GM18507 (cell line): ENCODE measurements around the gene SMYD2.

ENCODE experiments used
- DNase-seq: peaks from one replicate; pipeline ENCODE4 v3.0.0; 2011; ENCODE audit warnings: low read depth; ENCODE audit not compliant: insufficient read length; ENCODE audit errors: extremely low spot score
- FAIRE-seq: peaks from 2 replicates; lab custom pipeline; 2011; peaks lifted over from hg19 to GRCh38; lab: Jason Lieb, UNC

Gene SMYD2, protein sequence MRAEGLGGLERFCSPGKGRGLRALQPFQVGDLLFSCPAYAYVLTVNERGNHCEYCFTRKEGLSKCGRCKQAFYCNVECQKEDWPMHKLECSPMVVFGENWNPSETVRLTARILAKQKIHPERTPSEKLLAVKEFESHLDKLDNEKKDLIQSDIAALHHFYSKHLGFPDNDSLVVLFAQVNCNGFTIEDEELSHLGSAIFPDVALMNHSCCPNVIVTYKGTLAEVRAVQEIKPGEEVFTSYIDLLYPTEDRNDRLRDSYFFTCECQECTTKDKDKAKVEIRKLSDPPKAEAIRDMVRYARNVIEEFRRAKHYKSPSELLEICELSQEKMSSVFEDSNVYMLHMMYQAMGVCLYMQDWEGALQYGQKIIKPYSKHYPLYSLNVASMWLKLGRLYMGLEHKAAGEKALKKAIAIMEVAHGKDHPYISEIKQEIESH

DNA sequence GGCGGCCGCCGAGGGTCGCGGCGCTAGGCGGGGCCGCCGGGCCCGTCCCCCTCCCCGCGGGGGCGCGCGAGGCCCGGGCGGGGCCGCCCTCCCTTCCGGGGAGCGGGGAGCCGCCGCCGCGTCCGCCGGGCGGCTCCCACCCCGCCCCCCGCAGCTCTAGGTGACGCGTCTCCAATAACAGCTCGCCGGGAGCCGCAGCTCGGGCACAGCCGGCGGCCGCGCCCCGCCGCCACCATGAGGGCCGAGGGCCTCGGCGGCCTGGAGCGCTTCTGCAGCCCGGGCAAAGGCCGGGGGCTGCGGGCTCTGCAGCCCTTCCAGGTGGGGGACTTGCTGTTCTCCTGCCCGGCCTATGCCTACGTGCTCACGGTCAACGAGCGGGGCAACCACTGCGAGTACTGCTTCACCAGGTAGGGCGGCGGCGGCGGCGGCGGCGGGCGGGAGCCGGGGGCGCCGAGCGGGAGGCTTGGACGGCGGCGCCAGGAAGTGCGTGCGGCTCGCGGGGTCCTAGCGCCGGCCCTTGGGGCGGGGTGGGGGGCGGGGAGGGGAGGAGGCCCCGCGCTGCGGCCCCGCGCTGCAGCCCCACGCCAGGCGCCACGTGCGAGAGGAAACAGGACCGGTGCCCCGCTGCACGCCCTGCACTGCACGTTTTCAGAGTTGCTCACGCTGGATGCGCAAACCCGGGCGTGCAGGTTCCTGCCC is at the start of gene SMYD2:
Gene SMYD2 (plus strand): TSS at position 139 of the 699 bp plus-strand sequence. CDS start 96 bp downstream, at position 235.
- FAIRE-seq: no peak
- peak; percentile 54 for DNase-seq

DNA sequence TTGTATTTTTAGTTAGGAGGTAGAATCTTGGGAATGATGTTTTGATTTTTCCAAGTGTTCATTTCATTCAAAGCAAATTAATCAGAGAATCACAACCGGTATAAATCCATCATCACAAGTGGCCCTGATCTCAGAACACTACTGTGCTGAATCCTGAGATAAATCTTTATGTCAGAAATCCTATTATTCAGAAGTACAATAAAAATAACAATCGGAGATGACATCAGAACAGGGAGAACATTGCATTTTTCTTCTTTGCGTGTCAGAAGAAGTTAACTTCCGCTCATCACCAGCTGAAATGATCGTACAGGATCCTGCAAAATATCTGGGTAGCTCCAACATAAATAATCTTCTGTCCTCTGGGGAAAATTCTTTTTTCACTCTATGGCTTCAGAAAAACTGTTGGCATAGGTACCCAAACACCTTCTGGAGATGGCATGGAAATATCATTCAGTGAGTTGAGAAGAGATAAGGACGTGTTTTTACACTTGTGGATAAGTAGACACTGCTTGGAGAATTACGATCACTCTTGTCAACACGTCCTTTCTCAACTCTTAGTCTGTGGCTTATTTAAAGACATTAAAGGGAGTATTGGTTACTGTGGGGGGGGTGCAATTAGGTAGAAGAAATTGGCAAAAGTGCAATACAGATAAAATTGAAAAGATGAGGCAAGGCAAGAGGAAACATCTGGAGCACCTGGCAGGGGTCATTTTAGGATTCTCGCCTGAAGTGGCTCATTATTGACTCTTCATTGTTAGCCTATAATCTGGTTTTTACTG is 46.9 kb upstream of the SMYD2 start:
- FAIRE-seq (no peak), DNase-seq (no peak)

DNA sequence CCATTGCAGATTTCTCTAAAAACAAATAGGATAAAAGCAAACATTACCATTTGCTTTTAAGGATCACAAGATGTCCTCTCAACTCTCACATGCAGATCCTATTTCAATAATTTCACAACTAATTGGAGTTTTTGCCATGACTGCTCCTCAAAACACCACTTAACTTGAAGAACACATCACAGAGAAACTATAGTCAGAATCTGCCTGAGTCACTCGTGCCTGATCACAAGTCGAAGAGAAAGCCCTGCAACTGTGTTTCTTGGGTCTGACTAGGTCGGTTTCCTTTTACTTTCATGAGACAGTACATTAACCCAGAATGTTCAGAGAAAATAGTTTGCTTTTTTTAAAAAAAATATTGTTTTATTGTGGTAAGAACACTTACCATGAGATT is 46.3 kb upstream of the SMYD2 start:
- no peak for FAIRE-seq
- DNase-seq: no peak

DNA sequence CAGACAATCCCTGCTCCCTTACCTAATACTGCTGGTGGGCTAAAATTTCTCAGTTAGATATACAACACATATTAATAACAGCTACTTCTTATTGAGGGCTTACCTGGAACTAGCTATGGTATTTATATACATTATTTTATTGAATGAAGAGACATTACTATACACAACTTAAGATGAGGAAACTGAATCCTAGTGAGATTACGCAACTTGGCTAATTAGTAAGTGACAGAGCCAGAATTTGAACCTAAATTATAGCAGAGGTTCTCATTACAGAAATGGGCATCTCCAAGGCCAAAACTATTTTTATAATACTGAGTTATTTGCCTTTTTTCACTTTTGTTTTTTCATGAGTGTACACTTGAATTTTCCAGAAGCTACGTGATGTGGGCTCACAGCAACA is 44.5 kb upstream of the SMYD2 start:
- no peak for FAIRE-seq

DNA sequence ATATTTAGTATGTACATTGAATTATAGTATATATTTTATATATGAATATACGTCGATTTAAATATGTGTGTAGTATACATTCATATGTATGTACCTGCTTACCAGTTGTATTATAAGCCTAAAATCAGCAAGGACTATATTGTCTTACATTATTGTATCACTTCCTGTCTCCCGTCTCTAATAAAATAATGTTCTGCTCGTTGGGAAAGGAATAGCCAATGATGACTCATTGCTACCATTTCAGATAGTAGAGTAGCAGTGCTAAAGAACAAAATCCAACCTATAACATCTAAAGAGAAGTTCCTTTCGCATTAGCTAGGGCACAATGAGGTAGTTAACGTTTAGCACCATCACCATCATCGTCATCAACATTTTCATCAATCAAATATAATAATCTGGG is 39.9 kb upstream of the SMYD2 start:
- DNase-seq (no peak), FAIRE-seq (no peak)

More for the DNA sequence above, 44.5 kb upstream of the SMYD2 start:
- no peak for DNase-seq

DNA sequence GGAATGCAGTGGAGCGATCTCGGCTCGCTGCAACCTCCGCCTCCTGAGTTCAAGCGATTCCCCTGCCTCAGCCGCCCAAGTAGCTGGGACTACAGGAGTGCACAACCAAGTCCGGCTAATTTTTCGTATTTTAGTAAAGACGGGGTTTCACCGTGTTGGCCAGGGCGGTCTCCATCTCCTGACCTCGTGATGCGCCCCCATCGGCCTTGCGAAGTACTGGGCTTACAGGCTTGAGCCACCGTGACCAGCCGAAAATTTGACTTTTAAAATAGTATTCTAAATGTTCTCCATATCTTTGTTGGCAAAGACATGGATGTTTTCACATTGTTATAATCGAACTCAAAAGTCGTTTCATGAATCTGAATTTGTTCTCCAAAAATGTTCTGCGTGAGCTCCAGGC is 36.7 kb upstream of the SMYD2 start:
- no peak for DNase-seq
- no peak for FAIRE-seq

DNA sequence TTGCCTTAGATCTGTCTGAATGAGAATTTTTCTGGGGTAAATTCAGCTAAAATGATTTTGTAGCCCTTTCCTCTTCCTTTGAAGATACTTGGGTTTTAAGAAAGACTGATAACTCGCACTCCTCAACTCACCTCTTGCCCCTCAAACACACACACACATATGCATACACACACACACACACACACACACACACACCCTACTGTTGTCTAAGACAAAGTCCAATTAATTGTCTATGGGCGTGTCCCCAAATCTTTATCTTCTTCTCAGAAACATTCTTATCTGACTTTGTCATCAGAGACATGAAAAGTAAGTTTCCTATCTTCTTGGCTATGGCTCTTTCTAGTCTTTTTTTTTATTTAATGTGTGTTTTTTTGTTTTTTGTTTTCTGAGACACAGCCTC is 36.1 kb upstream of the SMYD2 start:
- DNase-seq (no peak), FAIRE-seq (no peak)

DNA sequence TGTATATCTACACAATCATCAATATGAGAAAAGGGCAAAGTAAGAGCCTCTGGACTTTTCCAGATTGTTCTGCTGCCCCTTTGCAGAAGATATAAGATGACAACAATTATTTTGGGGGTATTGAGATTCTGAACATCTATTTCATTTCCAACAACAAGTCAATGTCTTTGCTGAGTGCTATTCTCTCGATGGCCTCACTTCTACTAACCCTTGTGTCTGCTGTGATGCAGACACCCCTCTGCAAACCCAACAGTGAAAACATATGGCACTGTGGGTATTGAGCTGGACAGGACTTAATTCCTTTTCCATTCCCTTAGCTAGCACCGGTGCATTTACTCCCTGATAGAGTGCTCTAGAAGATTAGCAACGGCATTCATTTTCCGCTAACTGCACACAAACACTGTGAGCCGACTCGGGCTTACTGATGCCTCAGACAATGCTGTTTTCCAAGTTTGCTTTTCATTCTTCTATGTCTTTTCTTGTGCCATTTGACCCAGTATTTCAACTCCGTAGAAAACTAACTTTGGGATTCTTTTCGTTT is 33.4 kb upstream of the SMYD2 start:
- DNase-seq: no peak
- FAIRE-seq: no peak

DNA sequence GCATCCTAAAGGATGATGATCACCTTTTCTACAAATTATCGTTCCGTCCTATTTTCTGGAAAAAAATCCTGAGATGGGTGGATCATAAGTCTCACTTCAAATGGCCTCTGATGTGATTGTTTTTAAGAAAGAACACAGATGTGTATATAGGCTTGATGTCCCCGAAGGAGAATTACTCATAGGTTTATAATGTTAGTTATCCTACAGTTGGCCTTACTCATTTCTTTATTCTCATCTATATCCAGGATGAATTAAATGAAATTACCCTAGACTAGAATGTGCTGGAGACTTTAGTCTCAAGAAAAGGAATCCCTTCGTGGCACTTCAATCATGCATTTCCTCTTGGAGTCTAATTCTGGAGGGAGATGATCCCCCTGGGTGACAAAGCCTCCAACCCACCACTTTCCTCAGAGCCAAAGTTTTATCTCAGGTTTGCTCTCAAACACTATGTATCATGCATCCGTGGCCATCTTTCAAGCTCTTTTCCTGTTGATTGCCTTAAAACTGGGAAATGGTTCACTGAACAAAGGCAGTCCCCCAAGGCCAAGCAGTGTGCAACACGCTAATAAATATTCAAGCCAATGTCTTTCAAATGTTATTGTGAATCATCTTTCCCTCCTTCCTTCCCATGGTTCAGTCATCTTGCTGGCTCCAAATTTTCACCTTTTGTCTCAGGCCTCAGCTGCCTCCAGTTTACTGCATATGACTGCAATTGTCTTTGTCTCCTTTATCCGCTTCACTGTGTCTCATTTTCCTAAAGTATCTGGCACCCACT is 32.5 kb upstream of the SMYD2 start:
- DNase-seq (no peak), FAIRE-seq (no peak)

DNA sequence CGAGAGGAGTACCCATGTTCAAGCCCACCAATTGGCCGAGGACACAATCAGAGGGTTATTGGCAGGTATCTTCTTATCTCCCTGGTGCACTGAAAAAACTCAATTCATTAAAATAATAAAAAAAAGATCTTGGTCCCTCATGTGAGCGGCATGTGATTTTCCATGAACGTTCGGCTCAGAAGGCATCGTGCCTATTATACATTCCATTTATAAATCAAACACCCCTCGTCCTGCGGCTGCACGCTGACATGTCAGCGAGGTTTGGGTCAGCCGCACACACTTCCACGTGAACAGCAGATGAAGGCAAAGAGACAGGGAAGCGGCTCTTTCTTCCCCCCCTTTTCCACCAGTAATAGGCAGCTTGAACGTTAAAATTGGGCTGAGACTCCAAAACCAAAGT is 31.3 kb upstream of the SMYD2 start:
- FAIRE-seq (no peak), DNase-seq (no peak)

DNA sequence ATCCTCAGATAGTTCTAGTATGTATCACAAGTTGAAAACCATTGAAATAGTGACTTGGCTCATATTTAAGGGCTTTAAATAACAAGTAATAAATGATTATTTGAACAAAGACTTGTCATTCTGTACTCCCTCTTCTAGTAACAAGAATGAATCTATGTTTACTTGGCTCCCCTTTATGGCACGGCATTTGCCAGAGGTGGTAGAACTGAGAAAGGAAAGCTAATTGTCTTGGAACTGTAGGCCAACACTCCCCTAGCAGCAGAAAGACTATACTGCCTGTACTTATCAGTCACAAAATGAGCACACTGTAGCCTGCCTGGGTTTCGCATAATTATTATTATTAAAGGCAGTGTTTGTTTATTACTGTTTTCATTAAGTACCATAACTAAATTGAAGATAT is 29.6 kb upstream of the SMYD2 start:
- no peak for DNase-seq
- FAIRE-seq: no peak

DNA sequence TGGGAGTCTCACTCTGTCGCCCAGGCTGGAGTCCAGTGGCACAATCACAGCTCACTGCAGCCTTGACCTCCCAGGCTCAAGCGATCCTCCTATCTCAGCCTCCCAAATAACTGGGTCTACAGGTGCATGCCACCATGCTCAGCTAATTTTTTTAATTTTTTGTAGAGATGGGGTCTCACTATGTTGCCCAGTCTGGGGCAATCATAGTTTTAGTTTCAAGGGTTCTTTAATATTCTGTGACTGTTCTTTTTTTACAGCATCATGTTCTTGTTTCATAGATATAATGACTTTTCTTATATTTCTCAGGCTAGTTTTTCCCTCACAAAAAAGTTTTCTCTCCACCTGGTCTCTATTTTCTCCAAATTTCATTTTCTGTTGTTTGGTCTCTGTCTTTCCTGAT is 25.4 kb upstream of the SMYD2 start:
- no peak for DNase-seq
- no peak for FAIRE-seq

DNA sequence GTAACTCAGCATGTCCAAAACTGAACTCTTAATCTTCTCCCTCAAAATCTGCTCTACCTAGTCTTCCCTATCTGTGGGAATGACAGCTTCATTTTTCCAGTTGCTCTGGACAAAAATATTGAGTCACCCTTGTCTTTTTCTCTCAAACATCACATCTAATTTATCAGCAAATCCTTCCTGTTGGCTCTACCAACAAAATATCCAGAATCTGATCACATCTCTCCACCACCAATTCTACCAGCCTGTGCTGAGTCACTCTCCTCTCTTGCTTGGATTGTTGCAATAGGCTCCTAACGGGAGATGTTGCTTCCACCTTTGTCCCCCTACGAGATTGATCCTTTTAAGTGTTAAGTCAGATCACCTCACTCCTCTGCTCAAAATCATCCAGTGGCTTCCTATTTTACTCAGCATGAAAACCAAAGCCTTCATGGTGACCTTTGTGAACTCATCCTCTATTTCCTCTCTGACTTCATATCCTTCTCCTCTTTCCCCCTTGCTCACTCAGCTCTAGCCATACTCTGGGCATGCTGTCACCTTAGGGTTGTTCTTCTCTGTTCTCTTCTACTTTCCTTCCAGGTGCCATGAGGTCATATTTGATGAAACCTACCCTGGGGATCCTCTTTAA is 21.5 kb upstream of the SMYD2 start:
- no peak for DNase-seq
- FAIRE-seq: peak; percentile 45

DNA sequence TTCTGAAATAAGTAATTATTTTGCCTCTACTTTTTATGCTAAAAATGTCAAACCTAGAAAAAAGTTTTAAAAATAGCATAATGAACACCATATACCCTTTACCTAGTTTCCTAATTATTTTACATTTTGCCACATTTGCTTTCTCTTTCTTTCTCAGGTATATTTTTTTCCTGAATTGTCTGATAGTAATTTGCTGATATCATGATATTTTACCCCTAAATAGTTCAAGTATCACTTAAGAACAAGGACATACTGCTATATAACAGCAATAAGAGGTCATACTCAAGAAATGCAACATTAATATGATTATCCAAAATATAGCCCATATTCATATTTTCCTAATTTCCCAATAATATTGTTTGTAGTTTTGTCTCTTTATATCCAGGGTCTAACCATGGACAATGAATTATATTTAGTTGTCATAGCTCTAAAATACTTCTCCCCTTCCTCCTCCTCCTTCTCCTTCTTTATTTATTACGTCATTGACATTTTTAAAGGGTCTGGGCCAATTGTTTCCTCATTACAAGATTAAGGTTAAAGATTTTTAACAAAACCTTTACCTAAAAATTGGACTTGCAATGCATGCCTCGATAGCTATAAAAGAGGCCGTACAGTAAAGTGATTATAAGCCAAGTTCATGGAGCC is 20.3 kb upstream of the SMYD2 start:
- no peak for DNase-seq
- FAIRE-seq: no peak

DNA sequence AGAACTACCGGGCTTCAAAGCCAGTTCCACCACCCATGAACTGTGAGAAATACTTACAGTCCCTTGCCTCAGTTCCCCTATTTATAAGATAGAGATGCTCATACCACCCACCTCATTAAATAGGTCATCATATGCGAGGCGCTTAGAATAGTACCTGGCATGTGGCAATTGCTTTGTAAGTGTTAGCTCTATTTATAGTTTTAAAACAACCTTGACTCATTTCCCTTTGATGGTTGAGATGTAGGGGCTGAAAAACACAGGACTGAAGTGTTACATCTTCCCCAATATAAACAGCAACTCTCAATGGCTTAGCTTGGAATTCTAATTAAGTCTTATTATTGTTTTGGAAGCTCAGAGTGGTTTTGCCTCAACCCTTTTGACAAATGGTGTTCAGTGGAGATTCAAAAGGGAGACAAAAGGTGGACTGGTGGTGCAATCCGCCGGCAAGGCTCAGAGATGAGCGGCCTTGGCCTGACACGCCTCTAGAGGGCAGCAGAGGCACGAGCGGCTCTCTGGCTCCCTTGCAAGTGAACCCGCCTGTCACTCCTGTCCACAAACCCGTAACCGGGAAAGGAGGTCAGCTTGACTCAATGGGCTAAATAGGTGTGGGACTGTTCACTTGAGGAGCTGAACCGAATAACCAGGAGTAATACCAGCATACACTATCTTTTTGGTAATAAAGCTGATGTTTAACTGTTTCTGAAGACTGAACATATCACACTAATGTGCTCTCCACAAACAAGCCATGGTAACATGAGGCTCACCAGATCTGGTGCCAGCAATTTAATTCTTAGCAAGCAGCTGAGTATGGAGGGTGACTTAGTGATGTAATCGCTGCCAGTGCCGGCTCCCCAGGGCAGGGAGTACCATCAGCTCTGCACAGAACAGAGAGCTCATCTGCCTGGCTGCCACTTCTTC is 19.5 kb upstream of the SMYD2 start:
- DNase-seq: peak; percentile 40
- FAIRE-seq: peak; percentile 82

DNA sequence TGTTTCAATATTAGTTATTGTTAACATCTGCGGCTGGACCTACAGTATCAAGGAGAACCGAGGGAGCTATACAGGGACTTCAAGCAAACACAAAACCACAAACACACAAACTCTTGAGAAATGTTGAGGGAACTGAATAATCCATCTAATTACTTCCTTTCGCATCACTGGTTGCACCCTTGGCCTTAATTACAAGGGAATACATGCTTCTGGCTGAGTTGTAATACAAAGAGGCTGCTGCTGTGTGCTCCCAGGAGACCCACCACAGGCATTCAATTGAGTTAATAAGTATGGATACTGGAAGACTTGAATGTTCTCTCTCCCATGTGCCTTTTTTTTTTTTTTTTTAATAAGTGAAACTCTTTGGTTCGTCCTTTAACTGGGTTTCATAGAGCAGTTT is 16.8 kb upstream of the SMYD2 start:
- no peak for DNase-seq
- no peak for FAIRE-seq

DNA sequence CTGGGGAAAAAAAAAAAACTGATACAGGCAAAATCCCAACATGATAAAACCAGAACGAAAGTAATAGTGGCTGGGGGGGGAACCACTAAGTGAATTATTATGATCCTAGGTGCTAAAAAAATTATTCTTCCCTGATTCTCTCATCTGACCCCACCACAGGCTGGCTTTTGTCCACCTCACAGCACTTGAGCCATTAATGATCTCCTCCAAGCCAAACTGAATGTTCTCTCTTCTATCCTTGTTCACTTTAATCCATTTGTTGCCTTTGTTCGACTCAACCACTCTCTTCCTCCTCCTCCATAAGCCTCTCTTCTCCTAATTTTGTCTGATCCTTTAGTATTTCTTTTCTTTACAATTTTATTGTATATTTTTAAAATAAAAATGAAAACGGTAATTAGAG is 16.0 kb upstream of the SMYD2 start:
- DNase-seq: no peak

More for the DNA sequence above, 16.0 kb upstream of the SMYD2 start:
- no peak for FAIRE-seq
